ENCODE measurements around the gene POU6F1.

Gene POU6F1

GRCh38 chr12:51196547-51196946, 21.3 kb downstream of the POU6F1 start:
- DNase-seq, result no peak

GRCh38 chr12:51195841-51196240, 22.0 kb downstream of the POU6F1 start:
- no peak for DNase-seq

GRCh38 chr12:51192284-51192671, 25.6 kb downstream of the POU6F1 start:
- no peak for DNase-seq

GRCh38 chr12:51191516-51192283, 26.2 kb downstream of the POU6F1 start:
- DNase-seq, result no peak

- DNase-seq, result no peak
Observed at GRCh38 chr12:51190820-51191219, 27.0 kb downstream of the POU6F1 start.

- no peak for DNase-seq
Observed at GRCh38 chr12:51189790-51190355, 28.0 kb downstream of the POU6F1 start.

GRCh38 chr12:51188359-51189051, 29.4 kb downstream of the POU6F1 start:
- DNase-seq, result no peak

- DNase-seq, result no peak
Observed at GRCh38 chr12:51187370-51187987, 30.4 kb downstream of the POU6F1 start.

GRCh38 chr12:51186465-51187085, 31.3 kb downstream of the POU6F1 start:
- no peak for DNase-seq

- no peak for DNase-seq
Observed at GRCh38 chr12:51185171-51185717, 32.6 kb downstream of the POU6F1 start.

- peak in 2 of 3 experiments; percentile 20 to 45 for DNase-seq
Observed at GRCh38 chr12:51183816-51184215, 34.0 kb downstream of the POU6F1 start.

GRCh38 chr12:51183349-51183748, 34.5 kb downstream of the POU6F1 start:
- DNase-seq, result no peak

GRCh38 chr12:51181558-51181957, 36.3 kb downstream of the POU6F1 start:
- no peak for DNase-seq

- no peak for DNase-seq
Observed at GRCh38 chr12:51177897-51178296, 40.0 kb downstream of the POU6F1 start.

GRCh38 chr12:51174501-51174900, 43.4 kb downstream of the POU6F1 start:
- DNase-seq, result no peak

GRCh38 chr12:51172515-51173431, 45.1 kb downstream of the POU6F1 start, which contains the start of gene TFCP2:
TSS of gene TFCP2 (minus strand) at chr12:51173135. CDS start at chr12:51172422, 713 bp downstream.
- peak; percentile 96 to 99 (median 99) for DNase-seq

- peak in 2 of 3 experiments; percentile 37 to 74 for DNase-seq
Observed at GRCh38 chr12:51171884-51172514, 45.9 kb downstream of the POU6F1 start.

GRCh38 chr12:51163795-51164194, 54.1 kb downstream of the POU6F1 start:
- no peak for DNase-seq

GRCh38 chr12:51162217-51162616, 55.6 kb downstream of the POU6F1 start:
- DNase-seq, result no peak

GRCh38 chr12:51160814-51161459, 56.9 kb downstream of the POU6F1 start:
- no peak for DNase-seq

All from NCI-H1417 (cell line).